CD4-positive, alpha-beta T cell (primary cell): ENCODE measurements around the gene LNX2. TPM values are rescaled to one million over a fixed set of nuclear protein-coding genes. Genes with fewer than 3 reads are reported as not detected.
A peak's percentile ranks its signal among the peaks of the same experiment; 100 is the strongest.

Experiments
- ATAC-seq: fragments of 200-7000 bp; cut with Tn5 transposase; one replicate; pipeline ENCODE4 v1.10.0; 2022; ENCODE audit warnings: mild to moderate bottlenecking; ENCODE audit not compliant: poor library complexity
- CTCF ChIA-PET: fragments of 350-600 bp; sonication (Branson Sonifier 250); formaldehyde crosslinking; loops from one replicate; lab custom pipeline; 2021; ENCODE audit warnings: antibody characterized with exemption, inconsistent platforms; lab: Charles Lee
- POLR2A ChIA-PET: fragments of 350-600 bp; sonication (Branson Sonifier 250); formaldehyde crosslinking; loops from one replicate; lab custom pipeline; 2021; ENCODE audit warnings: antibody characterized with exemption, inconsistent platforms; lab: Charles Lee
- DNase-seq, 14 experiments: peaks; one replicate each; pipeline ENCODE4 v3.0.0-alpha.2; 2013 to 2020; ENCODE audit warnings: mixed read lengths in 2 of 14
- H3K27ac ChIP-seq, 2 donors: one replicate each; pipeline versions ENCODE4 v1.5.1 to v1.7.0; 2013; ENCODE audit warnings: low read length in 2 of 2, low read depth in 1 of 2, mild to moderate bottlenecking in 1 of 2
- H3K27me3 ChIP-seq, 2 experiments: 1 replicate in 1 of 2; 2 replicates in 1 of 2; pipeline versions ENCODE4 v1.6.1 to v1.7.0; 2013; ENCODE audit warnings: low read length in 2 of 2, control low read depth in 1 of 2, mild to moderate bottlenecking in 1 of 2, moderate library complexity in 1 of 2; ENCODE audit not compliant: insufficient read depth in 2 of 2, control insufficient read depth in 1 of 2
- H3K36me3 ChIP-seq: one replicate; pipeline ENCODE4 v1.6.1; 2013; ENCODE audit warnings: low read length, control low read depth; ENCODE audit not compliant: insufficient read depth
- H3K4me1 ChIP-seq: one replicate; pipeline ENCODE4 v1.6.1; 2013; ENCODE audit warnings: low read length, control low read depth; ENCODE audit not compliant: insufficient read depth
- H3K4me3 ChIP-seq: one replicate; pipeline ENCODE4 v1.5.1; 2013; ENCODE audit warnings: mild to moderate bottlenecking, low read length, moderate library complexity
- H3K9me3 ChIP-seq, 2 experiments: 1 replicate in 1 of 2; 2 replicates in 1 of 2; pipeline versions ENCODE4 v1.6.1 to v1.7.0; 2013; ENCODE audit warnings: low read length in 2 of 2, mild to moderate bottlenecking in 2 of 2, control low read depth in 1 of 2, moderate library complexity in 1 of 2; ENCODE audit not compliant: control insufficient read depth in 1 of 2, insufficient read depth in 1 of 2
- H3K27ac Mint-ChIP-seq: one replicate; pipeline ENCODE4 v1.8.0; 2020; ENCODE audit warnings: mixed read lengths
- H3K27me3 Mint-ChIP-seq: one replicate; pipeline ENCODE4 v1.8.0; 2021; ENCODE audit warnings: mixed read lengths
- H3K36me3 Mint-ChIP-seq: one replicate; pipeline ENCODE4 v1.8.0; 2021; ENCODE audit warnings: low read depth, mixed read lengths
- H3K4me1 Mint-ChIP-seq: one replicate; pipeline ENCODE4 v1.8.0; 2021; ENCODE audit warnings: low read depth, mixed read lengths
- H3K4me3 Mint-ChIP-seq: one replicate; pipeline ENCODE4 v1.8.0; 2020; ENCODE audit warnings: mild to moderate bottlenecking, mixed read lengths
- H3K9me3 Mint-ChIP-seq: one replicate; pipeline ENCODE4 v1.8.0; 2020; ENCODE audit warnings: mixed read lengths
- CTCF ChIP-seq: fragments of 200-600 bp; IDR thresholded peaks from one replicate; pipeline ENCODE4 v1.8.0; 2022; ENCODE audit warnings: antibody characterized with exemption, mild to moderate bottlenecking
- intact Hi-C, 2 experiments: fragments of 100-400 bp; cut with DNase I in 1 of 2; cut with micrococcal nuclease in 1 of 2; formaldehyde crosslinking; loops; one replicate each; pipeline versions ENCODE4 v1.15.1 to v1.9.0; 2023 to 2025; cut with DNase I, micrococcal nuclease
- total RNA-seq, 174 experiments: library from RNA in 2 of 174; stranded (reverse) in 2 of 174; gene quantifications; one replicate each; pipeline ENCODE4 v1.2.3 and lab custom pipeline; 2021 to 2026

LNX2 gene
- total RNA-seq, 2 experiments from 2014 or later = 3.5 to 3.9 TPM

GRCh38 chr13:27562457-27562856 lies 57.9 kb downstream of the LNX2 start:
- ChIA-PET POLR2A (interaction anchor here (4.7 kb wide), 1 partner anchor 58 kb away, joined by 25 read pairs; the partner anchor contains the start of gene LNX2), CTCF (no interaction called here)
- Histone ChIP-seq H3K4me1 (no peaks in the 10 kb centered on the region), H3K27me3 (no peaks in the 10 kb centered on the region), H3K9me3 (no peaks in the 10 kb centered on the region), H3K4me3 (no peak overlapping the region), H3K36me3 (peaks cover 32% of the 10 kb centered on the region), H3K27ac (no peak overlapping the region)
- H3K27ac Mint-ChIP-seq = peak overlapping the region; percentile 72
- no peak overlapping the region for H3K4me3 Mint-ChIP-seq
- no peaks in the 10 kb centered on the region for H3K27me3 Mint-ChIP-seq
- ATAC-seq (no peak), DNase-seq (no peak)
- no peak for TF ChIP-seq CTCF
- H3K9me3 Mint-ChIP-seq = no peaks in the 10 kb centered on the region
- intact Hi-C loops = loop anchor here in 1 of 2 experiments (10.0 kb wide), 1 partner anchor 252 kb away; no protein-coding TSS in a partner anchor
- H3K4me1 Mint-ChIP-seq = peaks cover 21% of the 10 kb centered on the region
- peaks cover 40% of the 10 kb centered on the region for H3K36me3 Mint-ChIP-seq

GRCh38 chr13:27559719-27560118 lies 60.6 kb downstream of the LNX2 start:
- intact Hi-C loops = loop anchor here in 1 of 2 experiments (10.0 kb wide), 1 partner anchor 255 kb away; no protein-coding TSS in a partner anchor
- TF ChIP-seq CTCF = no peak
- Mint-ChIP-seq H3K27ac (peak overlapping the region; percentile 66), H3K9me3 (no peaks in the 10 kb centered on the region), H3K4me3 (no peak overlapping the region), H3K36me3 (peaks cover 61% of the 10 kb centered on the region), H3K27me3 (no peaks in the 10 kb centered on the region), H3K4me1 (peaks cover 21% of the 10 kb centered on the region)
- no peak overlapping the region for H3K27ac ChIP-seq
- no peaks in the 10 kb centered on the region for H3K4me1 ChIP-seq
- CTCF ChIA-PET = interaction anchor here (2.2 kb wide), 1 partner anchor 26 kb away, joined by 4 read pairs; no protein-coding TSS in a partner anchor
- POLR2A ChIA-PET = interaction anchor here (4.7 kb wide), 1 partner anchor 61 kb away, joined by 25 read pairs; the partner anchor contains the start of gene LNX2
- peaks cover 25% of the 10 kb centered on the region for H3K36me3 ChIP-seq
- ATAC-seq (peak; percentile 57), DNase-seq (peak in 3 of 14 experiments; percentile 44 to 58 (median 49))
- H3K4me3 ChIP-seq = no peak overlapping the region
- H3K9me3 ChIP-seq = no peaks in the 10 kb centered on the region
- no peaks in the 10 kb centered on the region for H3K27me3 ChIP-seq

- intact Hi-C loops = no loop called here
- POLR2A ChIA-PET = no interaction called here
- H3K27ac Mint-ChIP-seq = no peak overlapping the region
- no peak for TF ChIP-seq CTCF
- H3K4me1 ChIP-seq = no peaks in the 10 kb centered on the region
- no peaks in the 10 kb centered on the region for H3K9me3 ChIP-seq
- DNase-seq (no peak), ATAC-seq (no peak)
- H3K27ac ChIP-seq = no peak overlapping the region
- H3K36me3 ChIP-seq = peaks cover 40% of the 10 kb centered on the region
- H3K36me3 Mint-ChIP-seq = peaks cover 72% of the 10 kb centered on the region
- CTCF ChIA-PET = no interaction called here
- H3K9me3 Mint-ChIP-seq = no peaks in the 10 kb centered on the region
- H3K27me3 ChIP-seq = no peaks in the 10 kb centered on the region
- no peaks in the 10 kb centered on the region for H3K27me3 Mint-ChIP-seq
- H3K4me3 Mint-ChIP-seq = no peak overlapping the region
- no peak overlapping the region for H3K4me3 ChIP-seq
- peaks cover 10% of the 10 kb centered on the region for H3K4me1 Mint-ChIP-seq
Observed at GRCh38 chr13:27556109-27556508, 64.2 kb downstream of the LNX2 start.
